Epithelial cell of proximal tubule (primary cell): ENCODE results near the gene NPC1L1. TPM values are rescaled to one million over a fixed set of nuclear protein-coding genes. Genes with fewer than 3 reads are reported as not detected.

Experiments
- DNase-seq: peaks from one replicate; pipeline ENCODE4 v3.0.0-alpha.2; 2011; ENCODE audit warnings: low read depth
- H3K4me3 ChIP-seq: 2 replicates; pipeline ENCODE4 v1.5.1; 2011; ENCODE audit warnings: low read depth, mild to moderate bottlenecking, low read length
- total RNA-seq: library from RNA; depleted of rRNA; stranded (reverse); fragments of >200 nt; gene quantifications from 2 replicates; pipeline ENCODE4 v1.2.3, GENCODE V29; 2015
- TF ChIP-seq, protein P1 (sequence below): conservative IDR thresholded peaks from 2 replicates; pipeline ENCODE4 v1.5.1; 2012; ENCODE audit warnings: low read depth, mild to moderate bottlenecking, low read length

NPC1L1 gene
- total RNA-seq, 1 donor from 2014 or later: 0.23 TPM

DNA sequence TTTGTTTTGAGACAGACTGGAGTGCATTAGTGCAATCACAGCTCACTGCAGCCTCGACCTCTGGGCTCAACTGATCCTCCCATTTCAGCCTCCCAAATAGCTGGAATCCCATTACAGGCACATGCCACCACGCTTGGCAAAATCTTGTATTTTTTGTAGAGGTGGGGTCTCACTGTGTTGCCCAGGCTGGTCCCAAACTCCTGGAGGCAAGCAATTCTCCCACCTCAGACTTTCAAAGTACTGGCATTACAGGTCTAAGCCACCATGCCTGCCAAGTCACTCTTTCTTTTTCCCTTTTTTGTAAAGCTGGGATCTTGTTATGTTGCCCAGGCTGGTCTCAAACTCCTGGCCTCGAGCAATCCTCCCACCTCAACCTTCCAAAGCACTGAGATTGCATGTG is 8.3 kb upstream of the NPC1L1 start:
- no peak overlapping the region for H3K4me3 ChIP-seq
- TF ChIP-seq, protein P1, sequence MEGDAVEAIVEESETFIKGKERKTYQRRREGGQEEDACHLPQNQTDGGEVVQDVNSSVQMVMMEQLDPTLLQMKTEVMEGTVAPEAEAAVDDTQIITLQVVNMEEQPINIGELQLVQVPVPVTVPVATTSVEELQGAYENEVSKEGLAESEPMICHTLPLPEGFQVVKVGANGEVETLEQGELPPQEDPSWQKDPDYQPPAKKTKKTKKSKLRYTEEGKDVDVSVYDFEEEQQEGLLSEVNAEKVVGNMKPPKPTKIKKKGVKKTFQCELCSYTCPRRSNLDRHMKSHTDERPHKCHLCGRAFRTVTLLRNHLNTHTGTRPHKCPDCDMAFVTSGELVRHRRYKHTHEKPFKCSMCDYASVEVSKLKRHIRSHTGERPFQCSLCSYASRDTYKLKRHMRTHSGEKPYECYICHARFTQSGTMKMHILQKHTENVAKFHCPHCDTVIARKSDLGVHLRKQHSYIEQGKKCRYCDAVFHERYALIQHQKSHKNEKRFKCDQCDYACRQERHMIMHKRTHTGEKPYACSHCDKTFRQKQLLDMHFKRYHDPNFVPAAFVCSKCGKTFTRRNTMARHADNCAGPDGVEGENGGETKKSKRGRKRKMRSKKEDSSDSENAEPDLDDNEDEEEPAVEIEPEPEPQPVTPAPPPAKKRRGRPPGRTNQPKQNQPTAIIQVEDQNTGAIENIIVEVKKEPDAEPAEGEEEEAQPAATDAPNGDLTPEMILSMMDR: no peak
- DNase-seq: no peak

- no peak for DNase-seq
- H3K4me3 ChIP-seq: no peak overlapping the region
- TF ChIP-seq, protein P1: no peak
These were observed 7.8 kb upstream of the NPC1L1 start for GRCh38 chr7:44548893-44549292.

DNA sequence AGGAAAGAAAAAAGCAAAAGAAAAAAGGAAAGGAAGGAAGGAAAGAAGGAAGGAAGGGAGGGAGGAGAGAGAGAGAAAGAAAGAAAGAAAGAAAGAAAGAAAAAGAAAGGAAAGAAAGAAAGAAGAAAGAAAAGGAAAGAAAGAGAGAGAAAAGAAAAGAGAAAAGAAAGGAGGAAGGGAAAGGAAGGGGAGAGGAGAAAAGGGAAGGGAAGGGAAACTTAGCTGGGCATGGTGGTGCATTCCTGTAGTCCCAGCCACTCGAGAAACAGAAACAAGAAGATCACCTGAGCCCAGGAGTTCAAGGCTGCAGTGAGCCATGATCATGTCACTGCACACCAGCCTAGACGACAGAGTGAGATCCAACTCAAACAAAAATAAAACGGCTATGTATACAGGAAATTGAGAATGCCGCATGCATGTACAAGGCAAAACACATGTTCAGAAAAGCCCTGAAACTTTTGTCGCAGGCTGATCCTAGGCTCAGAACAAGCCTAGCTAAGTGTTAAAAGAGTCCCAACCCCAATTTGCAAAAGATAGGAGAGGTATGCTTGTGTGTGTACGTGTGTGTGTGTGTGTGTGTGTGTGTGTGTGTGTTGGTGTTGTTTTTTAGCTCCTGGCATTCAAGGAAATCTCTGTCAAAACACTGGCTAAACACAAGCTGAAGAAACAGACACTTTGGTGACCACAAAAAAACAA is 6.6 kb upstream of the NPC1L1 start:
- TF ChIP-seq, protein P1: no peak
- no peak overlapping the region for H3K4me3 ChIP-seq
- no peak for DNase-seq

- TF ChIP-seq, protein P1: no peak
- no peak overlapping the region for H3K4me3 ChIP-seq
- no peak for DNase-seq
These were observed 913 bp upstream of the NPC1L1 start for GRCh38 chr7:44541876-44542610.

GRCh38 chr7:44540592-44541027 is 520 bp downstream of the NPC1L1 start:
- TF ChIP-seq, protein P1: no peak
- H3K4me3 ChIP-seq: no peak overlapping the region
- no peak for DNase-seq

GRCh38 chr7:44539669-44540506 is 1.2 kb downstream of the NPC1L1 start:
- DNase-seq: no peak
- no peak overlapping the region for H3K4me3 ChIP-seq
- TF ChIP-seq, protein P1: no peak
